GM21381 (cell line): ENCODE measurements around the gene SMAD9.
"Not testable (repeated sequence)": the region's sequence is repeated elsewhere in the genome, so short reads cannot be mapped to it uniquely, and the experiment has no call there.

Experiments used
- ATAC-seq: cut with Tn5 transposase; IDR thresholded peaks from one replicate; pipeline ENCODE4 v1.9.1; 2021; ENCODE audit warnings: mild to moderate bottlenecking, moderate library complexity; ENCODE audit not compliant: unreplicated experiment

The SMAD9 gene

DNA sequence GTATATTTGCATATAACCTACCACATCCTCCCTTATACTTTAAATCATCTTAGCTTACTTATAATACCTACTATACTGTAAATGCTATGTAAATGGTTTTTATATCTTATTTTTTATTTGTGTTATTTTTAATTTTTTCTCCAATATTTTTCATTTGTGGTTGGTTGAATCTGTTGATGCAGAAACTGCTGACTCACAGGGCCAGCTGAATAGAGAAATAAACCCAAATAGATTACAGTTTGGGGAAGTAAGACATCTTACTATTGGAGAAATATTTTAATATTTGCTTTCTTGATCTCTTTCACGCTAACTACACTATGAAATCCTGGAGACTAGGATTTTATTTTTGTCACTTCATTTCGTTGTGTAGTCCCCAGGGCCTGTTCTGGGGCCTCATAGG lies 7.1 kb downstream of the SMAD9 start:
- no peak for ATAC-seq

DNA sequence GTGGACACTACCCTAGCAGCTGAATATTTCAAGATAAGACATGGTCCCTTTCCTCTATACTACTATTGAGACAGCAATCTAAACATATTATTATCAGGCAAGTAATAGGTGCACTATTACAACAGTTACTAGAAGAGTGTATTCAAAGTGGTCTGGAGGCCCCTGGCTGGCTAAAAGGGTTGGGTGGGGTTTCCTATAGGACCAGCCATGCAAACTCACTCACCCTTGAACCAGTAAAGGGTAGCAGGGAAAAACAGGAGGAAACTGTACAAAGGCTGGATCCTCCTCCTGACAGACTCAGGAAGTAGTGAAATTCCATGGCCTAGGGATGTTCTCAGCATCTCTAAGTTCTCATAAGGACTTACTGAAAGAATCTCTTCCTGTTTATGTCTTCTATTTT lies 7.7 kb downstream of the SMAD9 start:
- ATAC-seq, result no peak

DNA sequence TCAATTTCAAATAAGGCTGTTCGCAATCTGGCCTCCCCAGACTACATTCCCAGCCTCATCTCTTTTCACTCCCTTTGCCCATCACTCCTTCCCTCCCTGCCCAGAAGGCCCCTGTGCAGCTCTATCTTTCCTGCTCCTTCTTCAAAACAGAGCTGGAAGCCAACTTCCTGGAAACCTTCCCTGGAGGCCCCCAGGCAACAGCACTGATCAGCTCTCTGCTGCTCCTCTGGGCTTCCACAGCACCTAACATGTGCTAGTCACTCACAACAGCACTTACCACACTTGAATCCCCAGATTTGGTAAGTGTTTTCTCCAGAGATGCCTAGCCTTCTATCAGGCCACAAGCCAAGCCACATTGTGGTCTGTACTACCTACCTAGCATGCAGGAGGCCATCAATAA lies 9.5 kb downstream of the SMAD9 start:
- no peak for ATAC-seq

DNA sequence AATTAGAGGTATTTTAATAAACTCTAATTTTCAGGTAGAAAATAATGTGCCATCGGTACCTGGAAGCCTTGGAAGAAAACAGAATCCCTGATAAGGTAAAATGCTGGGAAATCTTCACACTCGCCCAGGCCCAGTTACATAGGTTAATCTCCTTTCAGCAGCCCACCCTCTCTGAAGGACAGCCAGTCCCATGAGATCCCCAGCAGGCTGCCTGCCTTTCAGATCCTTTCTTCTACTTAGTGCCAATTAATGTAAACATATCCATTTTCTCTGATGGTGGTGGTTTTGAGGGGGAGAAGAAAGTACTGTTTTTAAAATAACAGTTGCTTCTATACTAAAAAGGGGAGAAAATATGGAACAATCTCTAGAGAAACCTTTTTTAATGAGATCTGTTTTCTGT lies 12.2 kb downstream of the SMAD9 start:
- no peak for ATAC-seq

DNA sequence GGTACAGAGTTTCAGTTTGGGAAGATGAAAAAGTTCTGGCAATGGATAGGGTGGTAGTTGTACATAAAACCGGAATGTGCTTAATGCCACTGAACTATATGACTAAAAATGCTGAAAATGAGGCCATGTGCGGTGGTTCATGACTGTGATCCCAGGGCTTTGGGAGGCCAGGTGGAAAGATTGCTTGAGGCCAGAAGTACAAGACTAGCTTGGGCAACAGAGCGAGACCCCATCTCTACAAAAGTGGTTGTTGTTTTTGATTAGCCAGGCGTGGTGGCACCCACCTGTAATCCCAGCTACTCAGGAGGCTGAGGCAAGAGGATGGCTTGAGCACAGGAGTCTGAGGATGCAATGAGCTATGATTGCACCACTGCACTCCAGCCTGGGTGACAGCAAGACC lies 12.8 kb downstream of the SMAD9 start:
- no peak for ATAC-seq

DNA sequence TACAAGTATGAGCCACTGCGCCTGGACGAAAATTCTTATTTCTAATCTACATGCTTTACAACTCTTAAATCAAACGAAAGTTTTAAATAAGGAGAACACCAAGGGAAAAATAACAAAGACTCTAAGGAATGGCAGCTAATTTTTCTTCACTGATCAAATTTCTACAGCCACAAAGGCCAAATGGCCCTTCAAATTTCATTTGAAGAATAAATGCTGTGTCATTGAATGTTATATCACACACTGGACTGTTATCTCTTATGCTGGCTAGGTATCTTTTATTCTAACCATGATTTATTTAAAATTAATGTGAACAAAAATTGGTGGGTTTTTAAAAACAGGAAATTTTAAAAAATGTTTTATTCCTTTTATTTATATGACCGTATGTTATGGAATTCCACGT lies 14.1 kb downstream of the SMAD9 start:
- ATAC-seq, result no peak

DNA sequence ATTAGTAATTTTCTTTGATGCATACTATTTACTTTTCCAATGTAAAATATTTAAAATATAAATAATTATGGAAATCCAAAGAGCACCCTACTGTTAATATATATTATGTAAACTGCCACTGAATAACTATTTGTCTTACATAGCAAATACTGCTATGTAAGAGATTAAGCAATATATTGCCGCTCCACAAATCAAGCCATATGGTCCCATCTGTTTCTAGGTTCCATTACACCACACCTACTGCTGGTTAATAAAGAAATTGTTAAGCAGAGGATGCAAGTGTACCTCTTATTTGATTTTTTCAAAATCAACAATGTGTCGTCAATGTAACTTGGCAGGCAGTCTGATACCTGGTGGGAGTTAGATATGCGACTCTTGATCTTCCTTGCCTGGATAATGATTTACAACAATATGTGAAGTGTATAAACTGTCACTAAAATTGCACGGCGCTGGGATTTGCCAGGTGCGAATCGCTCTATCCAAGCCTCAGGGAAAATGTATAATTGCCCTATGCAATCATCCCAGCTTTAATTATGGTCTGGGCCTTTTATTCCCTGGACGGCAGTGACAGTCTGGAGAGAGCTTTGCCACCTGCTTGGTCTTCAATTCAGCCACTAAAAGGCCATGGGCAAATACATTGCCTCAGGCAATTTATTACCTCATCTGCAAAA lies 16.0 kb downstream of the SMAD9 start:
- ATAC-seq, result no peak

DNA sequence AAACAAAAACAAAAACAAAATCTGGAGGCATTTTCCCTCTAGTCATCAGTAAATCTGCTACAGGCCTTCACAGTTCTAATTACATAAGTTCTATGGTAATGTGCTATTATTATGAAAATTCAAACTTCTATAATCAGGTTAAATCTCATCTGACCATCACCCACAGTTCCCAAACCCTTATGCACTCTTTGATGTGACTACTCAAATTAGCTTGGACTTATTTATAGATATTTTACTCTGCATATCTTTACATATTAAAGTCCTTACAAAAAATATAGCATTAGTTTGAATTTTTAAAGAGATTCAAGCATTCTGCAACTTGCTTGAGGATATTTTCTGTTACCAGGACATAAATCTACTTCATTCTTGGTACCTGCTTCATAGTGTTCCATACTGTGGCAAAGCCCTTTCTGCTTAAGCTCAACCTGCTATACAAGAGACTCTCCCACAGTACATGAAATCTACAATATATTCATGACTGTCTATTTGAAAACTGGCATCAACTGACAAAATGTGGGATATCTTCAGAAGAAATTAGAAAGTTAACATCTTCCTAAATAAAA lies 22.9 kb downstream of the SMAD9 start:
- ATAC-seq, result no peak

DNA sequence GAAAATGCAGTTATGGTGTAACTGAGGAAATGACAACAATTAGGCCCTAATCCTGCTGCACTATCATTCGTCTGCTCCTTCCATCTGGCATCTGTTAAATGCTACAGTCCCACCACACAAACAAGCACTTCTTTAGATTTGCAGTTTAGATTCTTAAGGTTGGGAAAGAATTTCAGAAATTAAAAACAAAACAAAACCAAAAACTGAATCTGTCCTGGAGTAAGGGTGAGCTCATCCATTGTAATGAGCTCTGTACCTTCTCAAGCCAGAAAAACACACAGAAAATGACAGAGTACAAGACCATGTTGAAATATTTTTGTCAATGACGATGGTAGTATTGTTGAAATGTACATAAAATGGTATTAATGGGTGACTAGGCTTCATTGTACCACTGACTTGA lies 28.3 kb downstream of the SMAD9 start:
- no peak for ATAC-seq

DNA sequence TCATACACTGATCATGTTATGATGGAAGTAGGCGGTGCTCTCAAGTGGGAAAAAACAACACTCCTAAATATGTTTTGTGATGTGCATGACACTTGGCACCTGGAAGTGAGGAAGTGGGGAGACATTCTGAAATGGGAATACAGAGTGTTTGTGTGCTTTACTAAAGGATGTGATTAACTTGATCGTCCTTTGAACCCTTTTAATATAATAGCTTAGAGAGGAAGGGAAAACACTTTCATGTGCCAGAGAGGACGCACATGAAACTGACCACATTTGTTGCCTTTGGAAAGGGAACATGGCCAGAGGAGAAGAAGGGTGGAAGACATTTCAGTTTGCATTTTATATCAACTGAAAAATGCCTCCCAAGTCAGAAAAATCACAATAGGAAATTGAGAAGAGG lies 31.4 kb downstream of the SMAD9 start:
- no peak for ATAC-seq

DNA sequence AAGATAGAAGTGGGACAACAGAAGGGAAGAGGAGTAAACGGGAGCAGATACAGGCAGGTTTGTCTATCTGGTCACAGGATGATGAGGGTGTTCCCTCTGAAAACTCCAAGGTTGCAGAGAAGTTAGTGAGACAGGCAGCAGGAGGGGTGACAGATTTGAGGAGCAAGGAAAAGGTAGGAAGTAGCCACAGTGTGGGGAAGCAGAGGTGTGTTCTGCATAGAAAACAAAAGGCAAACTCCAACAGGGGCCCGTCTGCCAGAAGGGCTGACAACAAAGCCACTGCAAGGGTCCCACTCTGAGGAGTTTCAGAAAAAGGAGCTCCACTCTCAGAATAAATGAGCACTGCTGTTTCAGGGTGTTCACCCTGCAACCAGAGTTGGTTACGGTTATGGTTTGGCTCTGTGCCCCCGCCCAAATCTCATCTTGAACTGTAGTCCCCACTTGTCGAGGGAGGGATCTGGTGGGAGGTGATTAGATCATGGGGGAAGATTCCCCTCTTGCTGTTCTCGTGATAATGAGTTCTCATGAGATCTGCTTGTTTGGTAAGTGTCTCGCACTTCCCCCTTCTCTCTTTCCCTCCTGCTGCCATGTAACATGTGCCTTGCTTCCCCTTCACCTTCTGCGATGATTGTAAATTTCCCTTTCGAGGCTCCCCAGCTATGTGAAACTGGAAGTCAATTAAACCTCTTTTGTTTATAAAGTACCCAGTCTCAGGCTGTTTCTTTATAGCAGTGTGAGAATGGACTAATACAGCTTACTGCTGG lies 32.1 kb downstream of the SMAD9 start:
- no peak for ATAC-seq

DNA sequence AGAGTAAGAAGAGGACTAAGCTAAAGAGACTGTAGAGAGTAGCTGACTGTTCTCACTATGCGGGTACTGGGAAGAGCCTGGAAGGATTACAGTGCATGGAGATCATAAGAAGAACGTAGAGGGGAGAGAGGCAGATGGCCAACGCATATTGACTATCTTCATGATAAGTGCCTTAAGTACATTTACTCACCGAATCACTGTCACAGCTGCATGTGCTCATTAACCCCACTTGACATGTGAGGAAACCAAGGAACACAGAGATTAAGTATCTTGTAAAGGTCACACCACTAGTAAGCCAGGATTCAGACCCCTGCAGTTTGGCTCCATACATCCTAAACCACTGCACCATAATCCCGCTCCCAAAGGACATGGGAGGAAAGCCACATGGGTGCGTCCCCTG lies 34.1 kb downstream of the SMAD9 start:
- ATAC-seq, result no peak

DNA sequence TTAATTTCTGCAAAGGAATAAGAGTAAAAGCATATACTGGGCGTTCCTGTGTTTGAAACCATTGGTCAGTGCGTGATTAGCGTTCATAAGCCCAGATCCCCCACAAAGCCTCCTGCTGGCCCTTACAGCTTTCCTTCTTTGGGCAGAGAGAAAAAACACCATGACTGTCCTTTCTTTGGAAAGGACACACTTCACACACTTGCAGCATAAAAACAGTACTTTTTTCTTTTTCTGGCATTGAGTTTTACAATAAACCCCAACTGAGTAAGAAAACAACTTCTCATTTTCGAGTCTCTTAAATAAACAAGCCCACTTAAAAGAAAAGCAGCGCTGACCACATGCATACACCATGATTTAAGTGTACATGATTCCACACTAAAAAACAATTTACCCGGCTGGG lies 35.8 kb downstream of the SMAD9 start:
- ATAC-seq, result no peak

DNA sequence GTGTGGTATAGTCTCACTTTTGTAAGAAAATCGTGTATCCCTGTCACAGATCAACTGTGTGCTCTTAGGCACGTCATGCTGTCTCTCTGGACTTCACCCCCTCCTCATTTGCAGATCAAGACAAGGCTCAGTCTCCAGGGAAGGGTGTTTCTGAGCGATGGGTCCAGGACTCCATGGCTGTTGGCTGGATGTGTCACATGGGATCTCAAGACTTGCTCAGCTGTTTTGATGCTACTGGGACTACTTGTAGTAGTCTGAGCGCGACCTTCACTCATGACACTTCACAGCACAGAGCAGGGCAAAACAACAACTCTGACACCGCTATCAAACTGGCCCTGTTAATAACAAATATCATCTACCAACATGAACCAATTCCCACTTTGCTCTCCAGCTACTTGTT lies 36.2 kb downstream of the SMAD9 start:
- no peak for ATAC-seq

DNA sequence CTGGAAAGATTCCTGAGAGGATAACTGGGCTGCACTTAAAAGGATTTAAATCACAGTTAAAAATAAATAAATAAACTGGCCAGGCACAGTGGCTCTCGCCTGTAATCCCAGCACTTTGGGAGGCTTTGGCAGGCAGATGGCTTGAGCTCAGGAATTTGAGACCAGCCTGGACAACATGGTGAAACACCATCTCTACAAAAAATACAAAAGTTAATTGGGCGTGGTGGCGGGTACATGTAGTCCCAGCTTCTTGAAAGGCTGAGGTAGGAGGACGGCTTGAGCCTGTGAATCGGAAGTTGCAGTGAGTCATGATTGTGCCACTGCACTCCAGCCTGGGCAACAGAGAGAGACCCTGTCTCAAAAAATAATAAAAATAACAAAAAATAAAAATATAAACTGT lies 36.6 kb downstream of the SMAD9 start:
- ATAC-seq, result not testable (repeated sequence)

DNA sequence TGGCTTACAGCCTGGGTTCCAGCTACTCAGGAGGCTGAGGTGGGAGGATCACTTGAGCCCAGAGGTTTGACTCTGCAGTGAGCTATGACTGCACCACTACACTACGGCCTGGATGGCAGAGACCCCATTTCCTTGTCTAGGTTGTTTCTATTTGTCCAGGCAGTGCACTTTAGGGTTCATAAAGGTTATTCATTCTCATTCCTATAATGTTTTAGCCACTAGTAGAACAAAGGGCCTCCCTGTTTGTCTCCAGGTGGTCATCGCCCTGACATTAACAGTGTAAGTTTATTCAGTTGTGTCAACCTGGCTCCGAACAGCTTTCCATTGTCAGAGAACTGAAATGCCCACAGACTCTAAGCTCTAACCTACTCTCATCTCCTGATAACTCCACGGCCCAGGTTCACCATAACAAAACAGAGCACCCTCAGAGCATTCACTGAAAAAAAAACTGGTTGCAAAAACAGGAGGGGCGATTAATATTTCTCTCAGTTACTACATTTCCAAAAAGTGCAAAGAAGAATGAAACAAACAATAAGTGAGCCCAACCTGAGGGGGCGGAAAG lies 37.1 kb downstream of the SMAD9 start:
- no peak for ATAC-seq

DNA sequence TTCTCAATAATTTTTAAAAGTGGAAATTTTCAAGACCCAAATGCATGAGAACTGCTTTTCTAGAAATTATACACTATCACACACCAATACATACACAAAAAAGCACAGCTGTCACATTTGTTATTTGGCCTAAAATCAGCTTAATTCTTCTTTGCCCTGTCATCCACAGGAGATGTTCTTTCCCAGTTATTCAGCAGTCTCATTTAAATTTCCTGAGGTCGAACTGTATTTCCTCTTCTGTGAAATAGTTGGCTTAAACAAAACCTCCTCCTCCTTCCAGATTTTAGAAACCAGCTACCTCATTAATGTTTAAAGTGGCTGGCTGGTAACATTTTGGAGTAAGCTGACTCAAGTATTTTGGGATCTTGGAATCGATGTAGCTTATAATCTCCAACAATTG lies 39.1 kb downstream of the SMAD9 start:
- no peak for ATAC-seq

DNA sequence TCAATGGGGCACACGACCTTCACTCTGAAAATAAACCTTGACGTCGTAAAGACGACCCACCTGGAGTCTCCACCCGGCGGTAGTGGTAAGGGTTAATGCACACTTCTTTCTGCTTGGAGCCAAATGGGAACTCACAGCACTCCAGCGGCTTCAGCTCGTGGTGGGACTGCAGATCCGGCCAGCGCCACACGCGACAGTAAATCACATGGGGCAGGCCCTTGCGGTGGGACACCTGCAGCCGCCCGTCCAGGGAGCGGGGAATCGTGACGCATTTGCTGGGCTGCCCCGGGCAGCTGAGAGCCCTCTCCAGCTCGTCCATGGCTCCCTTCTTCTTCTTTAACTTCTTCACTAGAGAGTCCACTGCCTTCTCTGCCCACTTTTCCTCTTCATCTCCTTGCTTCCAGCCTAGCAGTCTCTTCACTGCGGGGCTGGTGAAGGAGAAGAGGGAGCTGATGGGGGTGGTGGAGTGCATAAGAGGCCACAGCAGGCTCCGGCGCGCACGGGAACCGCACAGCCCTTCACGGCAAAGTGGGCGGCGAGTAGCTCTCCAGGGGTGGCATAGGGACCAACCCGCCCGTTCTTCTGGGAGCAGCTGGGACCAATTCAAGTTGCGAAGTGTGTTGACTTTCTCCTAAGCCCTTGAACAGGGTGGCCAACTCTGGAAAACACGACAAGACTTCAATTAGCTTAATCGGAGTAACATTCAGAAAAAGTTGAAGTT lies 40.7 kb downstream of the SMAD9 start:
- ATAC-seq, result no peak

DNA sequence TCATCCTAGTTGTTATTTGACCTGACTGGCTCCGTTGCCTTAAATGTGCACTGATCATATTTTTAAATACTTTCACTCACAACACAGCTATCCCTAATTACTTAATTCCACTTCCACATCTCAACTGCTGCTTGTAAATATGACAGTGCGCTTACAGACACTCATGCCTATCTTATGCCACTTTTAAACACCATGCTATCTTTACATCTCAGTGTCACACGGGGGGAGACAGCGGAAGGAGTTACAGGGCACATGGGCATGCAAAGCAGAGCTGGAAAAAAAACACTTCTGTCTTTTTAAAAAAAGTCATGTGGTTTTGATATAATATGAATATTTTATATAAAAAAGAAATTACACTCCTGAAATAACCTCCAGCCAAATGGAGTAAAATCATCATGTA lies 44.1 kb downstream of the SMAD9 start:
- no peak for ATAC-seq

DNA sequence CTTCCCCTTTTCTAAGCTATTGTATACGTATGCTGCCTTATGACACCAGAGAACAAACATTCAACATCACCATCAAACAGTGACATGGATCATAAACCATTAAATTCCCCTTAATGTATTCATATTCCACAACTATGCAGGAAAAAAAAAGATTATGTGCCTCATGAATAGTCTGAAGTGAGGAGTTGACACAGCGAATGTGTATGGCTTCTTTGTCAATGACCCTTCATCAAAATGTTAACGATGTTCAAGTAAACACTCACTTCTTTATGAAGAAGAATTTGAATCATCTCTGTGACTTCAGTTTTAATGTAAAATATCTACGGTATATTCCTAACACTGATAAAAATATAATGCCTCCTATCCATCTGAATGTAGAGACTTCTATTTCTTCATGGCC lies 44.6 kb downstream of the SMAD9 start:
- ATAC-seq, result no peak

DNA sequence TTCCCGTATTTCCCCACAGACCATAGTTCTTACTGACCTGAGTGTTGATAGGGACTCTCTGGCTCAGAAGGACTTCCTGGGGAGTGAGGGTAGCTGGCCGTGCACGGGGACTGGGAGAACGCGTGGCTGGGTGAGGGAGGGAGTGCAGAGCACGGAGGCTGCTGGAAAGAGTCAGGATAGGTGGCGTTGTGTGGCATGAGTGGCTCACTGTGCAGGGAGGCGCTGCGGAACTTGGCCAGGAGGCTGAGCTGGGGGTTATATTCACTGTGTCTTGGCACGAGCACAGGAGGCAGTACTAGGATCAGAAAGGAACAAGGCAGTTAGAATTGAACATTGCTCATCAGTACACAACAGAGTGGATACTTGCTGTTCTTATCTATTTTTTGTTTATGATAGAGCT lies 47.4 kb downstream of the SMAD9 start:
- ATAC-seq, result no peak
